ENCODE data around the gene OPN1MW2.
"Not testable (repeated sequence)": the region's sequence is repeated elsewhere in the genome, so short reads cannot be mapped to it uniquely, and the experiment has no call there.

DNA sequence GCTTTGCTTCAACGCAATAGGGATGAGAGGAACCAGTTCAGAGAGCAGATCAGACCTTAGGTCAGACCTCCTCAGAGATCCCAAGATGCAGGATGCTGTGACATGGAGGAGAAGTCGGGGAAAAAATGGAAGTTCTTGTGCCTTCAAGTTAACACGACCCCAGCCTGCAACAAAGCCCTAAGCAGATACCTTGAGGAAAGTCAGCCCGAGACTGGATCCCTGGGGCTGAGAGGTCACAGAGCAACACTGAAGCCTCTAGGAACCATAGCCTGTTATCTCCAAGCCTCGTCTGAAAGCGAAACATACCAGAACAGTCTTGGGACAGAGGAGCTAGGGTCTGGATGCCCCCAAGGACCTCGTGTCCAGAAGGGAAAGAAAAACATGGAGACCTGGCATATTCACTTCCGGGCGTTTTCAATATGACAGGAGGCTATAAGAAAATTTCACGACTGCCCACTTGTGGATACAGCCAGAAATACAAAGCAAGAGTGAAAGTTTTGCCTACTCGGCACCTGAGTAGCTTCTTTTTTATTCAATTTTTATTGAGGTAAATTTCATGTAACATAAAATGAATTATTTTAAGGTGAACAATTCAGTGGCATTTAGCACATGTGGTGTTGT, 19.5 kb downstream of the OPN1MW2 start:
- TF ChIP-seq, protein P1, sequence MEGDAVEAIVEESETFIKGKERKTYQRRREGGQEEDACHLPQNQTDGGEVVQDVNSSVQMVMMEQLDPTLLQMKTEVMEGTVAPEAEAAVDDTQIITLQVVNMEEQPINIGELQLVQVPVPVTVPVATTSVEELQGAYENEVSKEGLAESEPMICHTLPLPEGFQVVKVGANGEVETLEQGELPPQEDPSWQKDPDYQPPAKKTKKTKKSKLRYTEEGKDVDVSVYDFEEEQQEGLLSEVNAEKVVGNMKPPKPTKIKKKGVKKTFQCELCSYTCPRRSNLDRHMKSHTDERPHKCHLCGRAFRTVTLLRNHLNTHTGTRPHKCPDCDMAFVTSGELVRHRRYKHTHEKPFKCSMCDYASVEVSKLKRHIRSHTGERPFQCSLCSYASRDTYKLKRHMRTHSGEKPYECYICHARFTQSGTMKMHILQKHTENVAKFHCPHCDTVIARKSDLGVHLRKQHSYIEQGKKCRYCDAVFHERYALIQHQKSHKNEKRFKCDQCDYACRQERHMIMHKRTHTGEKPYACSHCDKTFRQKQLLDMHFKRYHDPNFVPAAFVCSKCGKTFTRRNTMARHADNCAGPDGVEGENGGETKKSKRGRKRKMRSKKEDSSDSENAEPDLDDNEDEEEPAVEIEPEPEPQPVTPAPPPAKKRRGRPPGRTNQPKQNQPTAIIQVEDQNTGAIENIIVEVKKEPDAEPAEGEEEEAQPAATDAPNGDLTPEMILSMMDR (conservative IDR thresholded peaks at IDR 0.05; ENCODE audit: low read depth, low read length), result not testable (repeated sequence)
- not testable (repeated sequence) for TF ChIP-seq EZH2phosphoT487 (IDR thresholded peaks at IDR 0.05; ENCODE audit: borderline replicate concordance, low read length); EZH2 (IDR thresholded peaks at IDR 0.05; ENCODE audit: low read length, unreplicated experiment)
